ENCODE measurements around the gene PSMB5.

PSMB5 gene

GRCh38 chr14:23025151-23025814 is 9.4 kb downstream of the PSMB5 start:
- Histone ChIP-seq H3K4me3 (ENCODE audit: insufficient read depth, low read depth, low read length) (no peak overlapping the region), H3K4me1 (ENCODE audit: control insufficient read depth, insufficient read depth, low read length) (peaks cover 30% of the 10 kb centered on the region), H3K36me3 (ENCODE audit: control insufficient read depth, insufficient read depth, low read length) (peaks cover 20% of the 10 kb centered on the region), H3K9me3 (ENCODE audit: control insufficient read depth, low read length) (no peaks in the 10 kb centered on the region), H3K27ac (ENCODE audit: insufficient read depth, low read depth, low read length, poor library complexity, severe bottlenecking) (peak overlapping the region; percentile 72), H3K27me3 (ENCODE audit: control insufficient read depth, insufficient read depth, low read length, poor library complexity, severe bottlenecking) (no peaks in the 10 kb centered on the region)
- 85 to 88% methylated on average over 4 of the region's 4 CpGs for WGBS, 2 experiments

GRCh38 chr14:23024612-23025075 is 10.1 kb downstream of the PSMB5 start:
- Histone ChIP-seq H3K36me3 (ENCODE audit: control insufficient read depth, insufficient read depth, low read length) (peaks cover 20% of the 10 kb centered on the region), H3K9me3 (ENCODE audit: control insufficient read depth, low read length) (no peaks in the 10 kb centered on the region), H3K4me3 (ENCODE audit: insufficient read depth, low read depth, low read length) (no peak overlapping the region), H3K27me3 (ENCODE audit: control insufficient read depth, insufficient read depth, low read length, poor library complexity, severe bottlenecking) (no peaks in the 10 kb centered on the region), H3K27ac (ENCODE audit: insufficient read depth, low read depth, low read length, poor library complexity, severe bottlenecking) (peak overlapping the region; percentile 72), H3K4me1 (ENCODE audit: control insufficient read depth, insufficient read depth, low read length) (peaks cover 30% of the 10 kb centered on the region)
- 79 to 80% methylated on average over 7 of the region's 7 CpGs for WGBS, 2 experiments

- peaks cover 14% of the 10 kb centered on the region for H3K36me3 ChIP-seq (ENCODE audit: control insufficient read depth, insufficient read depth, low read length)
- 93 to 97% methylated on average over 2 of the region's 2 CpGs for WGBS, 2 experiments
- no peaks in the 10 kb centered on the region for H3K27me3 ChIP-seq (ENCODE audit: control insufficient read depth, insufficient read depth, low read length, poor library complexity, severe bottlenecking)
- no peaks in the 10 kb centered on the region for H3K9me3 ChIP-seq (ENCODE audit: control insufficient read depth, low read length)
- H3K4me3 ChIP-seq (ENCODE audit: insufficient read depth, low read depth, low read length) = no peak overlapping the region
- peaks cover 30% of the 10 kb centered on the region for H3K4me1 ChIP-seq (ENCODE audit: control insufficient read depth, insufficient read depth, low read length)
- H3K27ac ChIP-seq (ENCODE audit: insufficient read depth, low read depth, low read length, poor library complexity, severe bottlenecking) = no peak overlapping the region
Measured at GRCh38 chr14:23023795-23024152, 10.9 kb downstream of the PSMB5 start.

GRCh38 chr14:23023022-23023794 is 11.5 kb downstream of the PSMB5 start:
- no peak overlapping the region for H3K4me3 ChIP-seq (ENCODE audit: insufficient read depth, low read depth, low read length)
- WGBS, 2 experiments = 89 to 96% methylated on average over 7 to 8 of the region's 8 CpGs
- H3K27me3 ChIP-seq (ENCODE audit: control insufficient read depth, insufficient read depth, low read length, poor library complexity, severe bottlenecking) = no peaks in the 10 kb centered on the region
- H3K9me3 ChIP-seq (ENCODE audit: control insufficient read depth, low read length) = no peaks in the 10 kb centered on the region
- H3K4me1 ChIP-seq (ENCODE audit: control insufficient read depth, insufficient read depth, low read length) = peaks cover 30% of the 10 kb centered on the region
- H3K27ac ChIP-seq (ENCODE audit: insufficient read depth, low read depth, low read length, poor library complexity, severe bottlenecking) = no peak overlapping the region
- H3K36me3 ChIP-seq (ENCODE audit: control insufficient read depth, insufficient read depth, low read length) = peaks cover 14% of the 10 kb centered on the region

GRCh38 chr14:23021889-23022442 is 12.7 kb downstream of the PSMB5 start:
- H3K27me3 ChIP-seq (ENCODE audit: control insufficient read depth, insufficient read depth, low read length, poor library complexity, severe bottlenecking) = no peaks in the 10 kb centered on the region
- H3K27ac ChIP-seq (ENCODE audit: insufficient read depth, low read depth, low read length, poor library complexity, severe bottlenecking) = no peak overlapping the region
- H3K36me3 ChIP-seq (ENCODE audit: control insufficient read depth, insufficient read depth, low read length) = peaks cover 14% of the 10 kb centered on the region
- no peaks in the 10 kb centered on the region for H3K9me3 ChIP-seq (ENCODE audit: control insufficient read depth, low read length)
- H3K4me3 ChIP-seq (ENCODE audit: insufficient read depth, low read depth, low read length) = no peak overlapping the region
- 92 to 93% methylated on average over 7 of the region's 7 CpGs for WGBS, 2 experiments
- H3K4me1 ChIP-seq (ENCODE audit: control insufficient read depth, insufficient read depth, low read length) = peaks cover 30% of the 10 kb centered on the region

- Histone ChIP-seq H3K27ac (ENCODE audit: insufficient read depth, low read depth, low read length, poor library complexity, severe bottlenecking) (no peak overlapping the region), H3K4me1 (ENCODE audit: control insufficient read depth, insufficient read depth, low read length) (peaks cover 30% of the 10 kb centered on the region), H3K36me3 (ENCODE audit: control insufficient read depth, insufficient read depth, low read length) (peaks cover 14% of the 10 kb centered on the region), H3K4me3 (ENCODE audit: insufficient read depth, low read depth, low read length) (no peak overlapping the region), H3K27me3 (ENCODE audit: control insufficient read depth, insufficient read depth, low read length, poor library complexity, severe bottlenecking) (no peaks in the 10 kb centered on the region), H3K9me3 (ENCODE audit: control insufficient read depth, low read length) (no peaks in the 10 kb centered on the region)
- WGBS, 2 experiments = 88 to 92% methylated on average over 9 of the region's 9 CpGs
Measured at GRCh38 chr14:23021434-23021833, 13.3 kb downstream of the PSMB5 start.

- Histone ChIP-seq H3K36me3 (ENCODE audit: control insufficient read depth, insufficient read depth, low read length) (peaks cover 8% of the 10 kb centered on the region), H3K27ac (ENCODE audit: insufficient read depth, low read depth, low read length, poor library complexity, severe bottlenecking) (no peak overlapping the region), H3K27me3 (ENCODE audit: control insufficient read depth, insufficient read depth, low read length, poor library complexity, severe bottlenecking) (no peaks in the 10 kb centered on the region), H3K9me3 (ENCODE audit: control insufficient read depth, low read length) (no peaks in the 10 kb centered on the region), H3K4me1 (ENCODE audit: control insufficient read depth, insufficient read depth, low read length) (peaks cover 26% of the 10 kb centered on the region), H3K4me3 (ENCODE audit: insufficient read depth, low read depth, low read length) (no peak overlapping the region)
- WGBS, 2 experiments = 88 to 90% methylated on average over 7 of the region's 7 CpGs
Measured at GRCh38 chr14:23020143-23021128, 14.3 kb downstream of the PSMB5 start.

GRCh38 chr14:23018107-23018506 is 16.6 kb downstream of the PSMB5 start:
- no peak overlapping the region for H3K27ac ChIP-seq (ENCODE audit: insufficient read depth, low read depth, low read length, poor library complexity, severe bottlenecking)
- no peaks in the 10 kb centered on the region for H3K36me3 ChIP-seq (ENCODE audit: control insufficient read depth, insufficient read depth, low read length)
- H3K4me1 ChIP-seq (ENCODE audit: control insufficient read depth, insufficient read depth, low read length) = peaks cover 13% of the 10 kb centered on the region
- H3K9me3 ChIP-seq (ENCODE audit: control insufficient read depth, low read length) = no peaks in the 10 kb centered on the region
- no peaks in the 10 kb centered on the region for H3K27me3 ChIP-seq (ENCODE audit: control insufficient read depth, insufficient read depth, low read length, poor library complexity, severe bottlenecking)
- H3K4me3 ChIP-seq (ENCODE audit: insufficient read depth, low read depth, low read length) = no peak overlapping the region

- H3K27ac ChIP-seq (ENCODE audit: insufficient read depth, low read depth, low read length, poor library complexity, severe bottlenecking) = no peak overlapping the region
- no peaks in the 10 kb centered on the region for H3K27me3 ChIP-seq (ENCODE audit: control insufficient read depth, insufficient read depth, low read length, poor library complexity, severe bottlenecking)
- WGBS, 2 experiments = 90 to 92% methylated on average over 5 of the region's 5 CpGs
- H3K9me3 ChIP-seq (ENCODE audit: control insufficient read depth, low read length) = no peaks in the 10 kb centered on the region
- no peak overlapping the region for H3K4me3 ChIP-seq (ENCODE audit: insufficient read depth, low read depth, low read length)
- H3K4me1 ChIP-seq (ENCODE audit: control insufficient read depth, insufficient read depth, low read length) = peaks cover 8% of the 10 kb centered on the region
- no peaks in the 10 kb centered on the region for H3K36me3 ChIP-seq (ENCODE audit: control insufficient read depth, insufficient read depth, low read length)
Measured at GRCh38 chr14:23017091-23017490, 17.6 kb downstream of the PSMB5 start.

Data from ectodermal cell (in vitro differentiated cells).